GM20000 (cell line): ENCODE measurements around the gene COQ7.

Experiments used
- DNase-seq: peaks from one replicate; pipeline ENCODE4 v3.0.0; 2012; ENCODE audit warnings: low spot score
- TF ChIP-seq, protein P1 (sequence below): IDR thresholded peaks from 2 replicates; pipeline ENCODE4 v1.5.1; 2012; ENCODE audit warnings: mild to moderate bottlenecking, control low read depth; ENCODE audit errors: extremely low read depth, missing control alignments

Gene COQ7

DNA sequence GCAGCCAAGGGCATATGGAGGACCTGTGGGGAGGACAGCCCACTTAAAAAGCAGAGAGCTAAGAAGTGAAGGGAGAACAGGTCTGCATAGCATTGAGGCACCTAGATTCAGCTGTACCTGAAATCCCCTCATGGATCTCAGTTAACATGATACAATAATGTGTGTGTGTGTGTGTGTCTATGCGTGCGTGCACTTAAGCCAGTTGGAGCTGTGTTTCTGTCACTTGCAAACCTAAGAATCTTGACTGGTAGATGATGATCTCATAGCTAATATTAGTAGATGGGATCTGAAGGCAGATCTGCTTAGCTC is 44.6 kb downstream of the COQ7 start:
- TF ChIP-seq, protein P1, sequence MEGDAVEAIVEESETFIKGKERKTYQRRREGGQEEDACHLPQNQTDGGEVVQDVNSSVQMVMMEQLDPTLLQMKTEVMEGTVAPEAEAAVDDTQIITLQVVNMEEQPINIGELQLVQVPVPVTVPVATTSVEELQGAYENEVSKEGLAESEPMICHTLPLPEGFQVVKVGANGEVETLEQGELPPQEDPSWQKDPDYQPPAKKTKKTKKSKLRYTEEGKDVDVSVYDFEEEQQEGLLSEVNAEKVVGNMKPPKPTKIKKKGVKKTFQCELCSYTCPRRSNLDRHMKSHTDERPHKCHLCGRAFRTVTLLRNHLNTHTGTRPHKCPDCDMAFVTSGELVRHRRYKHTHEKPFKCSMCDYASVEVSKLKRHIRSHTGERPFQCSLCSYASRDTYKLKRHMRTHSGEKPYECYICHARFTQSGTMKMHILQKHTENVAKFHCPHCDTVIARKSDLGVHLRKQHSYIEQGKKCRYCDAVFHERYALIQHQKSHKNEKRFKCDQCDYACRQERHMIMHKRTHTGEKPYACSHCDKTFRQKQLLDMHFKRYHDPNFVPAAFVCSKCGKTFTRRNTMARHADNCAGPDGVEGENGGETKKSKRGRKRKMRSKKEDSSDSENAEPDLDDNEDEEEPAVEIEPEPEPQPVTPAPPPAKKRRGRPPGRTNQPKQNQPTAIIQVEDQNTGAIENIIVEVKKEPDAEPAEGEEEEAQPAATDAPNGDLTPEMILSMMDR = no peak
- no peak for DNase-seq

DNA sequence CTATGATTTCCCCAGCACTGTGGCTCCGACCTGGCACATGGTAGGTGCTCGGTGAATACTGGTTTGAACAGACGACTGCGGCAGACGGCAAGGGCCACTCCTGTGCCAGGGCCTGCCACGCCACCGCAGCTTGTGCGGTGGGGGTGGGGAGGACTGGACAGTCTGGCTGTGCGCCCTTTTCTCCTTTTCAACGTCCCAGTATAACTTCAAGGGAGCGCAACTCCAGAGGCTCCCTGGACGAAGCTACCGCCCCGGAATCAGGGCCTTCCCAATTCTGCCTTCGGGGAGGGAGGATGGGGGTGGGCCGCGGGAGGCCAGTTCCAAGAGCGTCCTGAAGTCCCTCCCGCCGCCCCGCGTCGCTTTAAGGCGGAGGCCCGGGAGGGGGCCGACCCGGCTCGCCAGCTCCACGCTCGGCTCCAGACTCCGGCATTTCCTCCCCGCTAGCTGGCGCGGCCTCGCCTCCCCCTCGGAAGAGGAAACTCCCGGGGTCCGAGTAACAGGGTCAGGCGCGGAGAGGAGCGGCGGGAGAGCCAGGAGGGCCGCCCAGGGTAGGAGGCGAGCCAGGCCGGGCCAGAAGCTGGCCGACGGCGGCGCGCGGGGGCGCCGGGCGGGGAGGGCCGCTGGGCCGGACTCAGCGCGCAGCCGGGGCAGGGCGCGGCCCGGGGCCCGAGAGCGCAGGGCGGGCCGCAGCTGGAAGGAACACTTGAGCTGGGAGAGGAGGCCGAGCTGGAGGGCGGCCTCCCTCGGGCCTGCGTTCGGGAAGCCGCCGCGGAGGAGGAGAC is 46.4 kb downstream of the COQ7 start, which contains the start of gene ITPRIPL2:
TSS of gene ITPRIPL2 (plus strand) at position 388 of the 782 bp plus-strand sequence. CDS start 498 bp downstream, outside the sequence.
- DNase-seq = peak; percentile 75
- TF ChIP-seq, protein P1 = no peak

DNA sequence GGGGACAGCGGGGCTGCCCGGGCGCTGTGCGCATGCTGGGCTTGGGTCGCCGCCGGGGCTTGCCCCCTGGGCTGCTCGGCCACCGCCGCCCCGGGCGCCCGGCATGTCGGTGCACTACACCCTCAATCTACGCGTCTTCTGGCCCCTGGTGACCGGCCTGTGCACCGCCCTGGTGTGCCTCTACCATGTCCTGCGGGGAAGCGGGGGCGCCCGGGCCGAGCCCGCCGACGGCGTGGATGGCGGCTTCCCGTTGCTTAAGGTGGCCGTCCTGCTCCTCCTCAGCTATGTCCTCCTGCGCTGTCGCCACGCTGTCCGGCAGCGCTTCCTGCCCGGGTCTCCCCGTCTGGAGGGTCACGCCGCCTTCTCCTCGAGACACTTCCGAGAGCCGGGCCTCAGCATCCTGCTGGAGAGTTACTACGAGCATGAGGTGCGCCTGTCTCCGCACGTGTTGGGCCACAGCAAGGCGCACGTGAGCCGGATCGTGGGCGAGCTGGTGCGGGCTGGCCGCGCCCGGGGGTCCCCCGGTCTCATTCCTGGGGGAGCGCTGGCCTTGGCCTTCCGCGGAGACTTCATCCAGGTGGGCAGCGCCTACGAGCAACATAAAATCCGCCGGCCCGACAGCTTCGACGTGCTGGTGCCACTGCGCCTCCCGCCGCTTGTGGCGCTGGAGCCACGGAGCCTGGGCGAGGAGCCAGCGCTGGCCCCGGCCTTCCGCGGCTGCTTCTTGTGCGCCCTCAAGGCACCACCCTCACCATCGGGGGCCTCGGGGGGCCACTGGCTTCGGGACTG is 47.1 kb downstream of the COQ7 start:
- DNase-seq = peak; percentile 78

DNA sequence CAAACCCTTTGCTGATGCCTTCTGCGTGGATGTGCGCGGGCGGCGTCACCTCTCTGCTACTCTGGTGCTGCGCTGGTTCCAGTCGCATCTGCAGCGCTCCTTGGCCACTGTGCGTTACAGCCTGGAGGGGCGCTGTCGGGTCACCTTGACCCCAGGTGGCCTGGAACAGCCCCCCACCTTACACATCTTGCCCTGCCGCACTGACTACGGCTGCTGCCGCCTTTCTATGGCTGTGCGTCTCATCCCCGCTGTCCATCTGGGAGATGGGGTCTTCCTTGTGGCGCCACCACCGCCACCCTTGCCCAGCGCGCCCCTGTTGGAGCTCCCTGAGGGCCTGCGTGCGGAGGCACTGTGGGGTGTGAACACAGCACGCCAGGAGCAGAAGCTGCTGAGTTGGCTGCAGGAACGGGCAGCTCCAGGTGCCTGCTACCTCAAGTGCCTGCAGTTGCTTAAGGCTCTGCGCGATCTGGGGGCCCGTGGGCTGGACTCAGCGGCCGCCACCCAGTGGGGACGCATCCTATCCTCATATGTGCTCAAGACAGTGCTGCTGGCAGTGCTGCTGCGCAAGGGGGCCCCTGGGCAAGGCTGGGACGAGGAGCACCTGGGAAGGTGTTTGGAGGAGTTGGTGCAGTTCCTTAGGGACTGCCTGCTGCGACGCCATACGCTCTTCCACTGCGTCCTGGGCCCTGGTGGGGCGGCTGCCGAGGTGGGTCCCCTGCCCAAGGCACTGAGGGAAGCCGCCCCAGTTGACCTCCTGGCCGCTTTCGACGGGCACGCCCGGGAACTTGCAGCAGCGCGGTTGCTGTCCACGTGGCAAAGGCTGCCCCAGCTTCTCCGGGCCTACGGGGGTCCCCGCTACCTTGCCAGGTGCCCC is 48.0 kb downstream of the COQ7 start:
- DNase-seq = no peak

More for the DNA sequence above, 47.1 kb downstream of the COQ7 start:
- TF ChIP-seq, protein P1 = no peak

DNA sequence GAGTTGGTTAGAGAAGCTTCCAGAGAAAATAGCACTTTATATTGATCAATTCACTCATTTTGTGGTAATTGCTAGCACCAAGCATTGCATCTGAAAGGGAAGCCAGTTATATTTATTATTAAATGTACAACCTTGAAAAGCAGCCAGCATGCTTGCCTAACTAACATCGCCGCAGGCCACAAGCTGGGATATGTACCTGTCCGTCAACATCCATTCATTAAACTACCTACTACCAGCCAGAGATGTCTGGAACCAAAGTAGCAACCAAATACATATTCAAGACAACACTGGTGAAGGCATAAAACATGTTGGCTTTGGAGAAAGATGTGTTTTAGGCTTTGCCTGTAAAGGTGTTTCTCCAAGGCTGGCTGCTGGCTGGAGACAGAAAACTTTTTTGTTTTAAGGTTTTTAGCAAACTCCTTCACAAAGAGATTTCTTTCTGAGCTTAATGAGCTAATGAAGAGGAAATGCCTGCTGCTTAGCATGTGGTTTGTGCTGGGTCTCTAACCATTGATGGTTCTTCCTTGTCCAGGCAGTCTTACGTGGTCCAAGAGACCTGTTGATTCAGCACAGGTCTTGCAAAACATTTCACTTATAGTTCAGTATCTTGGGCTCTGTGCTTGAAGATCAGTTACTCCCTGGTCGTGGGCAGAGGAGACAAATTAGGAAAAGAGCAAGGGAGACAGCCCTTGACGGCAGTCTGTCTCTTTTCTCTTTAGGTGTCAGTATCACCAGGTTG is 49.5 kb downstream of the COQ7 start:
- DNase-seq = no peak
- TF ChIP-seq, protein P1 = no peak

More for the DNA sequence above, 48.0 kb downstream of the COQ7 start:
- TF ChIP-seq, protein P1 = peak; percentile 2

DNA sequence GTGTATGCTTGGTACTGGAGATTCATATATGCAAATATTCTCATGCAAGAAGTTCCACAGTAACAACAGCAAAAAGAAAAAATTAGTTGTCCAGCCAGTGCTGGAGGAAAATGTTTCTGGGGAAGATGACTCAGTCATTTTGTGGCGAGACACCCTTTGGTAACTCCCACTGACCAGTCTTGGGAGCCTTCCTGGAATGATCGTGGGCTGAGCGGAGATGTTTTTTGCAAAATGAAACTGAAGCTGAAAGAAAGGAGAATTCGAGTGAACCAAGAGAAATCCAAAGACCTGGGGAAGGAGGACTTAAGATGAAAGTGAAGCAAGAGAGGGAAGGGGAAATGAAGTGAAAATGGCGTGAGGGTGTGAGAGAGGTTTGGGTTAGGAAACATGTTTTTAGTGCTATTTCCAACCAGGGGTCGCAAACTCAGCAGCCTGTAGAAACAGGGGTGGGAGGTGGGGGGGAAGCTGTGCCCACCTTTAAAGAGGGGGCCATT is 51.6 kb downstream of the COQ7 start:
- DNase-seq = no peak
- TF ChIP-seq, protein P1 = no peak
